Suprapubic skin (tissue), 4 donors: ENCODE results near the gene RFFL. TPM values are rescaled to one million over a fixed set of nuclear protein-coding genes. Genes with fewer than 3 reads are reported as not detected.
A peak's percentile ranks its signal among the peaks of the same experiment; 100 is the strongest.
"Not testable (repeated sequence)": the region's sequence is repeated elsewhere in the genome, so short reads cannot be mapped to it uniquely, and the experiment has no call there.

Experiments
- DNase-seq, 2 donors: peaks; one replicate each; pipeline ENCODE4 v3.0.0-alpha.2; 2019; ENCODE audit warnings: low spot score in 2 of 2
- H3K27ac ChIP-seq: fragments of 200-600 bp; sonication (generic); one replicate; pipeline ENCODE4 v1.5.1; 2019
- H3K27me3 ChIP-seq: fragments of 200-600 bp; sonication (generic); one replicate; pipeline ENCODE4 v1.5.1; 2019
- H3K36me3 ChIP-seq: fragments of 200-600 bp; sonication (generic); one replicate; pipeline ENCODE4 v1.5.1; 2019
- H3K4me1 ChIP-seq: fragments of 200-600 bp; sonication (generic); one replicate; pipeline ENCODE4 v1.5.1; 2019
- H3K4me3 ChIP-seq: fragments of 200-600 bp; sonication (generic); one replicate; pipeline ENCODE4 v1.5.1; 2019; ENCODE audit warnings: mild to moderate bottlenecking
- H3K9me3 ChIP-seq: fragments of 200-600 bp; sonication (generic); one replicate; pipeline ENCODE4 v1.5.1; 2019
- CTCF ChIP-seq, 2 donors: fragments of 200-600 bp in 1 of 2; fragments of 450-650 bp in 1 of 2; sonication (generic) in 1 of 2; IDR thresholded peaks; one replicate each; pipeline ENCODE4 v1.5.1; 2016 to 2019; ENCODE audit warnings: antibody characterized with exemption in 2 of 2, mild to moderate bottlenecking in 1 of 2, moderate library complexity in 1 of 2
- EP300 ChIP-seq: sonication (generic); formaldehyde crosslinking; IDR thresholded peaks from one replicate; pipeline ENCODE4 v1.6.1; 2017; ENCODE audit warnings: antibody characterized with exemption
- POLR2A ChIP-seq, 2 donors: fragments of 450-650 bp; IDR thresholded peaks; one replicate each; pipeline ENCODE4 v1.6.1; 2017; ENCODE audit warnings: antibody characterized with exemption in 2 of 2, mild to moderate bottlenecking in 2 of 2, moderate library complexity in 2 of 2
- POLR2AphosphoS5 ChIP-seq, 3 donors: sonication (generic); formaldehyde crosslinking; IDR thresholded peaks; one replicate each; pipeline ENCODE4 v1.6.1; 2017; ENCODE audit warnings: antibody characterized with exemption in 3 of 3
- WGBS: methylation state at CpG from one replicate; pipeline ENCODE4 v1.1.5; 2018; 5-methylcytosine and 5-hydroxymethylcytosine counted together
- total RNA-seq, 4 donors: library from RNA; depleted of rRNA; stranded (reverse); fragments of >200 nt; gene quantifications; one replicate each; pipeline ENCODE4 v1.1.0, GENCODE V29; 2016

The RFFL gene
- total RNA-seq, 4 donors from 2014 or later, result 12.8 to 24.0 (median 16.6) TPM

- peaks cover 53% of the 10 kb centered on the region for H3K36me3 ChIP-seq
- no peaks in the 10 kb centered on the region for H3K4me1 ChIP-seq
- no peak overlapping the region for H3K4me3 ChIP-seq
- H3K27ac ChIP-seq, result no peak overlapping the region
- no peaks in the 10 kb centered on the region for H3K9me3 ChIP-seq
- 81% methylated on average over 4 of the region's 4 CpGs for WGBS
- no peaks in the 10 kb centered on the region for H3K27me3 ChIP-seq
- TF ChIP-seq EP300 (no peak), CTCF (IDR thresholded peaks at IDR 0.05) (no peak), POLR2AphosphoS5 (IDR thresholded peaks at IDR 0.05) (no peak), POLR2A (IDR thresholded peaks at IDR 0.05) (no peak)
- DNase-seq, result no peak
Observed at GRCh38 chr17:35006345-35006744, 57.2 kb downstream of the RFFL start.

- H3K27ac ChIP-seq, result no peak overlapping the region
- no peaks in the 10 kb centered on the region for H3K4me1 ChIP-seq
- H3K27me3 ChIP-seq, result no peaks in the 10 kb centered on the region
- WGBS, result 78% methylated on average over 4 of the region's 4 CpGs
- DNase-seq, result no peak
- H3K36me3 ChIP-seq, result peaks cover 64% of the 10 kb centered on the region
- TF ChIP-seq CTCF (IDR thresholded peaks at IDR 0.05) (no peak), POLR2A (IDR thresholded peaks at IDR 0.05) (no peak), POLR2AphosphoS5 (IDR thresholded peaks at IDR 0.05) (no peak), EP300 (no peak)
- no peaks in the 10 kb centered on the region for H3K9me3 ChIP-seq
- no peak overlapping the region for H3K4me3 ChIP-seq
Observed at GRCh38 chr17:35003778-35004177, 59.7 kb downstream of the RFFL start.

GRCh38 chr17:35002876-35003551 lies 60.5 kb downstream of the RFFL start:
- Histone ChIP-seq H3K4me3 (no peak overlapping the region), H3K27ac (no peak overlapping the region), H3K27me3 (no peaks in the 10 kb centered on the region), H3K9me3 (no peaks in the 10 kb centered on the region), H3K4me1 (no peaks in the 10 kb centered on the region), H3K36me3 (peaks cover 64% of the 10 kb centered on the region)
- WGBS, result 81% methylated on average over 15 of the region's 15 CpGs
- DNase-seq, result no peak
- TF ChIP-seq POLR2AphosphoS5 (IDR thresholded peaks at IDR 0.05) (peak in 1 of 3 donors; percentile 3), EP300 (no peak)

GRCh38 chr17:35001549-35001948 lies 62.0 kb downstream of the RFFL start:
- no peaks in the 10 kb centered on the region for H3K9me3 ChIP-seq
- DNase-seq, result no peak
- no peak overlapping the region for H3K4me3 ChIP-seq
- H3K4me1 ChIP-seq, result peaks cover 13% of the 10 kb centered on the region
- TF ChIP-seq EP300 (no peak), POLR2AphosphoS5 (IDR thresholded peaks at IDR 0.05) (no peak), POLR2A (IDR thresholded peaks at IDR 0.05) (no peak), CTCF (IDR thresholded peaks at IDR 0.05) (no peak)
- H3K27me3 ChIP-seq, result no peaks in the 10 kb centered on the region
- no peak overlapping the region for H3K27ac ChIP-seq
- peaks cover 54% of the 10 kb centered on the region for H3K36me3 ChIP-seq
- WGBS, result 91% methylated on average over 2 of the region's 2 CpGs

- not testable (repeated sequence) for DNase-seq, H3K27ac ChIP-seq, H3K9me3 ChIP-seq, H3K27me3 ChIP-seq, H3K4me3 ChIP-seq
- peaks cover 13% of the 10 kb centered on the region for H3K4me1 ChIP-seq
- 93% methylated on average over 14 of the region's 14 CpGs for WGBS
- H3K36me3 ChIP-seq, result peaks cover 60% of the 10 kb centered on the region
Observed at GRCh38 chr17:35000965-35001364, 62.5 kb downstream of the RFFL start.

- 100% methylated on average over 2 of the region's 2 CpGs for WGBS
- Histone ChIP-seq H3K4me3 (no peak overlapping the region), H3K36me3 (peaks cover 67% of the 10 kb centered on the region), H3K9me3 (no peaks in the 10 kb centered on the region), H3K27ac (no peak overlapping the region), H3K27me3 (no peaks in the 10 kb centered on the region), H3K4me1 (peaks cover 13% of the 10 kb centered on the region)
- DNase-seq, result no peak
- no peak for TF ChIP-seq POLR2A (IDR thresholded peaks at IDR 0.05)
Observed at GRCh38 chr17:34999456-34999855, 64.1 kb downstream of the RFFL start.

GRCh38 chr17:34998205-34998604 lies 65.3 kb downstream of the RFFL start:
- no peaks in the 10 kb centered on the region for H3K27me3 ChIP-seq

More at GRCh38 chr17:34998205-34998604, 65.3 kb downstream of the RFFL start:
- no peaks in the 10 kb centered on the region for H3K9me3 ChIP-seq
- H3K27ac ChIP-seq, result no peak overlapping the region
- no peak overlapping the region for H3K4me3 ChIP-seq
- WGBS, result 50% methylated on average over 5 of the region's 5 CpGs
- peaks cover 13% of the 10 kb centered on the region for H3K4me1 ChIP-seq
- peaks cover 66% of the 10 kb centered on the region for H3K36me3 ChIP-seq
- peak; percentile 60 to 81 for TF ChIP-seq CTCF (IDR thresholded peaks at IDR 0.05)
- TF ChIP-seq POLR2A (IDR thresholded peaks at IDR 0.05), result no peak
- no peak for TF ChIP-seq EP300
- TF ChIP-seq POLR2AphosphoS5 (IDR thresholded peaks at IDR 0.05), result peak in 1 of 3 donors; percentile 16
- peak; percentile 75 to 83 for DNase-seq
